SW480 (cell line): ENCODE results near the gene SLC30A2.
"Not testable (repeated sequence)": the region's sequence is repeated elsewhere in the genome, so short reads cannot be mapped to it uniquely, and the experiment has no call there.

ENCODE experiments used
- DNase-seq: peaks from one replicate; pipeline ENCODE4 v3.0.0-alpha.2; 2016; ENCODE audit warnings: low spot score

The SLC30A2 gene

DNA sequence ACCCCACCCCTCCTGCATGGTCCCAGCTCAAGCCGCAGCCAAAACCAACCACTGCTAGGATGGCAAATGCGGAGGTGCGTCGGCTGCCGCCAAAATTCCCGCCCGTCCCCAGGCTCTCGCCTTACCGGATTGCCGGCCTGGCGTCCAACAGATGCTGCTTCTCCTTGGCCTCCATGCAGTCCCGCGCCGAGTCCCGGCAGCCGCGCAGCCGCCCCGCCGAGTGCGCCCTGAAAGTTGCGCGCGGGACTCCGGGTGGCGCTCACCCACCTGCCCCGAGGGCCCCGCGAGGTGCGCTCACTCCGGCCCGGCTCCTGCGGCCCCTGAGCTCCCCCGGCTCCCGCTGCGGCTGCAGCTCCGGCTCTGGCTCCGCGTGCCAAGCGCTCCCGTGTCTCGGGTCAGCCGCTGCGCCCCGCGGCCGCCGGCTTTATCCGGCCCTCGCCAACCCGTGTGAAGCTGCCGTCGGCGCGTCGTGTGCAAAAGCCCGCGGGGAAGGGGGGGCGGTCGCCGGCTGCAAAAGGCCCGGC lies at the start of gene SLC30A2:
SLC30A2 (minus strand) TSS at position 397 of the 524 bp plus-strand sequence; CDS start at position 175, 222 bp downstream.
- peak; percentile 18 for DNase-seq

GRCh38 chr1:26094677-26095383 lies 48.9 kb upstream of the SLC30A2 start:
- DNase-seq: no peak

GRCh38 chr1:26094076-26094669 lies 48.3 kb upstream of the SLC30A2 start:
- no peak for DNase-seq

DNA sequence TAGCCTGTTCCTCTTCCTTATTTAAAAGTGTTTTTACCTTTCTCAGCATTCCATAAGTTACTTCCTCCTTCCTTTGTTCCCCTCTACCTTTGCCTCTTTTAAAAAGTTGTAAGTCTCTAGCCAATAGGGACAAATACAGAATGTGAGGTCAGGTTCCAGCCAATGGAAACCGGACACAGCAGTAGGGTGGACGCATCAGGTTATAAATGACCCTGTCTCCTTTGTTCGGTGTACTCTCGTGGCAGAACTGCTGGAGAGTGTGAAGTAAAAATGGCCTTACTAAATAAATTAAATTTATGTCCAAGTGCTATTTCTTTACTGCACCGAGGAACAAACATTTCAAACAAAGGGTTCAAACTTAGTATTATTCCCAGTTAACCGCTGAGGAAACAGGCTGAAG lies 47.7 kb upstream of the SLC30A2 start:
- DNase-seq: not testable (repeated sequence)

- DNase-seq: no peak
These were observed 46.5 kb upstream of the SLC30A2 start for GRCh38 chr1:26092422-26092821.

DNA sequence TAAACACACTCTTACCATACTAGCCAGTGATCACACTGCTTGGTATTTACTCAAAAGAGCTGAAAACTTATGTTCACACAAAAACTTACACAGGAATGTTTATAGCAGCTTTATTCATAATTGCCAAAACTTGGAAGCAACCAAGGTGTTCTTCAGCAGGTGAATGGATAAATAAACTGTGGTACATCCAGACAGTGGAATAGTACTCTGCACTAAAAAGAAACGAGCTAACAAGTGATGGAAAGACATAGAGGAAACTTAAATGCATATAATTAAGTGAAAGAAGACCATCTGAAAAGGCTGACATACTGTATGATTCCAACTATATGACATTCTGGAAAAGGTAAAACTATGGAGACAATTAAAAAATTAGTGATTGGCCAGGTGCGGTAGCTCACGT lies 45.0 kb upstream of the SLC30A2 start:
- DNase-seq: no peak

- DNase-seq: no peak
These were observed 43.2 kb upstream of the SLC30A2 start for GRCh38 chr1:26089125-26089524.

DNA sequence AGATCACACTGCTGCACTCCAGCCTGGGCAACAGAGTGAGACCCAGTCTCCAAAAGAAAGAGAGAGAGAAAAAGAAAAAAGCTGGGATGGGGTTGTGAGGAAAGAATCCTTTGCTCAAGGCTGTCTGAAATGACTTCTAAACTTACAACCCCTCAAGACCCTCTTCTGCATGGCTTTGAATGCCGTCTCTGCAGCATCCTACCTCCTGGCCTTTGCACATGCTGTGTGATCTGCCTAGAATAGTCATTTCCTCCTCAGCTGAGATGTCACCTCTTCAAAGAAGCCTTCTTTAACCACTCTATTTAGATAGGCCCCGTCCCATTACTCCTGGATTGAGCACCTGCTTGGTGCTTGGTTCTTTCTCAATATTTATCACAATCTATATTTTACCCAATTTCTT lies 38.9 kb upstream of the SLC30A2 start:
- DNase-seq: no peak

- DNase-seq: no peak
These were observed 38.2 kb upstream of the SLC30A2 start for GRCh38 chr1:26084091-26084561.

DNA sequence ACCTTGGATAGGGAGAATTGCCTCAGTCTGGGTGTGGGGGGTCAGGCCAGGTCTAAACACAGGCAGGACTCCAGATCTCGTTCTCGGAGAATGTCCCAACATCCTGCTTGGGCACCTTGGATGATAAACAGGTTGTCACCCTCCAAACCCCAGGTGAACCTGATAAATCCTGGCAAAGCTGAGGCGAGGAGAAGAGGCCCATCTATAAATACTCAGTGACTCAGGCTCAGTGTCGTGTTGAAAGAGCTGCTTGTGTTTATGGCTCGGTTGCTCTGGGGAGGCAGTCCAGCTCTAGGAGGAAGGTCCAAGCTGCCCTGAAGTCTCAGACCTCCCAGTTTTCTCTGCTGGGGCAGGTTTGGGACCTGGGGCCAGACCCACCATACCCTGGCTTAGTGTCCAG lies 37.3 kb upstream of the SLC30A2 start:
- DNase-seq: no peak

GRCh38 chr1:26082020-26082350 lies 36.1 kb upstream of the SLC30A2 start:
- no peak for DNase-seq

DNA sequence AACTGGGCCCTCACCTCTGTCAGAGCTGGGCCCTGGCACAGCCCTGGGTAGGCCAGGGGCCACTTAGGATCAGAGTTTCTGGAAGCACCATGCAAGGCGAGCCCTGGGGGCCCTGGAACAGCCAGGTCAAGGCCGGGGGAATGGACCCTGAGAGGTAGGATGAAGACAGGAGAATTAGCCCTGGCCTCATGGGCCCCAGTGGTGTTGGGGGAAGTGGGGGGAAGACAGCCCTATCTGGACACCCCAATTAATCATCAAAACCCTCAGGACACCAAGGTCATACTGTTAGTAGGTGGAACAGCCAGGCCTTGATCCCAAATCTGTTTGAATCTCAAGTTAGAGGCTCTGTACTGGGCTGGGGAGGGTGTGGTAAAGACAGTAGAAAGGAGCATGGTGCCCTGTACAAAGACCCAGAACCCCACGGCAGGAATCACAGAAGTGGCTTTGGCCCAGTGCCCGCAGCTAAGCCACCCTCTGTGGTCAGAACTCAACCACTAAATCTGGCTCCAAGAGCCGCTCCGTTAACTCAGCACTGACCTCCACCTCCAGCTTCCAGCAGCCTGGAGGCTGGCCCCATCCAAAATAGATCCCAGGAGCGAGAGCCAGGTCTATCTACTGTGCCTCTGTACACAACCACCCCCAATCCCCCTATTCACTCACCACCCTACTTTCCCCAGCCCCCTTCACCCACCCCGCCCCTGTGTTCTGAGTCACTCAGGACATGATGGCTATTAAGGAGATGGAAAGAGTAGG lies 35.5 kb upstream of the SLC30A2 start:
- DNase-seq: peak; percentile 49

GRCh38 chr1:26079960-26080814 lies 34.3 kb upstream of the SLC30A2 start:
- no peak for DNase-seq

- DNase-seq: no peak
These were observed 33.3 kb upstream of the SLC30A2 start for GRCh38 chr1:26079178-26079563.

- no peak for DNase-seq
These were observed 32.6 kb upstream of the SLC30A2 start for GRCh38 chr1:26078286-26079177.

DNA sequence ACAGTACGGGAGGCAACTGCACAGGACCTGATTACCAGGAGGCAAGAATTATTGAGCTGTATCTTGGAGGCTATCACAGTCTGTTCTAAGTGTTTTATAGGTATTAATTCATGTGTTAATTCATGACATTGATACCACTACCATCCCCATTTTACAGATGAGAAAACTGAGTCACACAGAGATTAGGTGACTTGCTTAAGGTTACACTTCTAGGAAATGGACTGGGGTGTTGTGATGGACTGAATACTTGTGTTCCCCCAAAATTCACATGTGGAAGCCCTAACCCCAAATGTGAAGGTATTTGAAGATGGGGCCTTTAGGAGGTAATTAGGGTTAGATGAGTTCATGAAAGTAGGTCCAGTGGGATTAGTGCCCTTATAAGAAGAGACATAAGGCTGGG lies 31.6 kb upstream of the SLC30A2 start:
- DNase-seq: no peak

DNA sequence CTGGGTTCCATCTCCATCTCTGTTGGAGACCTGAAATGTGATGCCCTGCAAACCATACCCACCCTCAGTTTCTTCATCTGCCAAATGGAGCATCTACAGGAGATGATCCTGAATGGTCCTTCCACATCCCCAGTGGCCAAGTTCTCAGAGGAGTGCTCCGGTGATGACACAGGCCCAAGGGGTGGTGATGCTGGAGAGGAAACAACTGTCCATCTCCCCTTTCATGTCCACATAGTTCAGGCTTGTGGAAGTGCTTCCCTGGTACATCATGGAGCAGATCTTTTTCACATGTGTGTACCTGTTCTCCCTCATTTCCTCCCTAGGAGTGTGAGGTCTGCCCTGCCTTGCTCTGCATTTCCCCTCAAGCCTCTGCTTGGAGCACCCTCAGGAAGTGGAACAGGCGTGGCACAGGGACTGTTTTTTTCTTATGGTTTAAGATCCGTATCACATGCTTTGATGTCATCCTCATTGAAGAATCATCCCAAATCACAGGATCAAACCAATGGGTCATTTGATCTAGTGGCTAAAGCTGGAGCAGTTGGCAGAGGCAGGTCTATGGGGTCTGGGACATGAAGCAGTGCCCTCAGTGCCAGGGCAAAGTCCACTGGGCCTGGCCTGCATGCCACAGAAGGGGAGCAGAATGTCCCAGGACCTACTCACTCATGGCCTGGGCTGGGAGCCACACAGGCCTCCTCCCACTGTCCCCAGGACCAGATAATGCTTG lies 29.7 kb upstream of the SLC30A2 start:
- peak; percentile 41 for DNase-seq

DNA sequence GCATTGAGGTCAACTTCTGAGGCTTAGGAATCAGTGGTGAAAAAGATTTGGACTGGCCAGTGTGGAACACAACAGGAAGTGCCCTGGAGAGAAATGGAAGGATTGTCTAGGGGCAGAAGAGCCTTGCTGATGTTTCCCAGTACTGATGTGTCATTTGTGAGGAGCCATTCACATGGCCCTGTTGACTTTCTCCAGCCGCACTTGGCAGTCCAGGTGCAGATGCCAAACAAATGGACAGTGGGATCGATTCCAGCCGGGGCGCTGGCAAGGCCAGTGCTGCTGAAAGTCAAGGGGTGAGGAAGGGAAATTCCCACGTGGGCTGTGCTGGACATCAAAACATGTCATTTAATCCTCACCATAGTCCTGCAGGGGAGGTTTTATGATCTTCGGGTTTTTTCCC lies 26.4 kb upstream of the SLC30A2 start:
- no peak for DNase-seq

GRCh38 chr1:26070963-26071342 lies 25.0 kb upstream of the SLC30A2 start:
- no peak for DNase-seq

GRCh38 chr1:26070296-26070962 lies 24.5 kb upstream of the SLC30A2 start:
- DNase-seq: peak; percentile 27
